H1 (cell line): ENCODE data around the gene ADAM23.

ENCODE experiments used
- CHD1 ChIP-seq: IDR thresholded peaks from 2 replicates; pipeline ENCODE4 v1.6.1; 2012; ENCODE audit warnings: low read depth, low read length, improper control_type of control experiment
- EP300 ChIP-seq, 2 experiments: IDR thresholded peaks; 1 replicate in 1 of 2; 2 replicates in 1 of 2; pipeline ENCODE4 v1.6.1; 2011 to 2012; ENCODE audit warnings: low read depth in 2 of 2, low read length in 2 of 2, mild to moderate bottlenecking in 2 of 2, borderline replicate concordance in 1 of 2, inconsistent platforms in 1 of 2, moderate library complexity in 1 of 2
- POLR2A ChIP-seq, 2 experiments: IDR thresholded peaks; 1 replicate in 1 of 2; 2 replicates in 1 of 2; pipeline ENCODE4 v1.6.1; 2011; ENCODE audit warnings: low read depth in 2 of 2, low read length in 2 of 2, mild to moderate bottlenecking in 2 of 2; ENCODE audit errors: control extremely low read depth in 1 of 2
- RAD21 ChIP-seq, 2 experiments: IDR thresholded peaks in 1 of 2; conservative IDR thresholded peaks in 1 of 2; 2 replicates each; pipeline ENCODE4 v1.6.1; 2011; ENCODE audit warnings: low read depth in 2 of 2, low read length in 2 of 2, improper control_type of control experiment in 1 of 2, inconsistent platforms in 1 of 2, mild to moderate bottlenecking in 1 of 2, moderate library complexity in 1 of 2
- SP1 ChIP-seq: IDR thresholded peaks from 2 replicates; pipeline ENCODE4 v1.6.1; 2011; ENCODE audit warnings: low read depth, low read length
- SP2 ChIP-seq: IDR thresholded peaks from 2 replicates; pipeline ENCODE4 v1.6.1; 2012; ENCODE audit warnings: mild to moderate bottlenecking, low read length, inconsistent platforms
- SRF ChIP-seq: IDR thresholded peaks from 2 replicates; pipeline ENCODE4 v1.6.1; 2011; ENCODE audit warnings: mild to moderate bottlenecking, low read depth, low read length, moderate library complexity
- ZNF274 ChIP-seq: IDR thresholded peaks from 2 replicates; pipeline ENCODE4 v1.7.0; 2012; ENCODE audit warnings: low read length, borderline replicate concordance; ENCODE audit errors: extremely low read depth
- TF ChIP-seq, protein P1 (sequence below), 3 experiments: IDR thresholded peaks; 1 replicate in 2 of 3; 2 replicates in 1 of 3; pipeline versions ENCODE4 v1.5.1 to v1.6.1; 2011; ENCODE audit warnings: low read length in 3 of 3, mild to moderate bottlenecking in 3 of 3, inconsistent platforms in 2 of 3, low read depth in 1 of 3, moderate library complexity in 1 of 3; ENCODE audit not compliant: insufficient read depth in 1 of 3; ENCODE audit errors: control extremely low read depth in 1 of 3
- TF ChIP-seq, protein P2 (sequence below): IDR thresholded peaks from 2 replicates; pipeline ENCODE4 v1.6.1; 2011; ENCODE audit warnings: low read depth, mild to moderate bottlenecking, low read length; ENCODE audit not compliant: insufficient read depth

DNA sequence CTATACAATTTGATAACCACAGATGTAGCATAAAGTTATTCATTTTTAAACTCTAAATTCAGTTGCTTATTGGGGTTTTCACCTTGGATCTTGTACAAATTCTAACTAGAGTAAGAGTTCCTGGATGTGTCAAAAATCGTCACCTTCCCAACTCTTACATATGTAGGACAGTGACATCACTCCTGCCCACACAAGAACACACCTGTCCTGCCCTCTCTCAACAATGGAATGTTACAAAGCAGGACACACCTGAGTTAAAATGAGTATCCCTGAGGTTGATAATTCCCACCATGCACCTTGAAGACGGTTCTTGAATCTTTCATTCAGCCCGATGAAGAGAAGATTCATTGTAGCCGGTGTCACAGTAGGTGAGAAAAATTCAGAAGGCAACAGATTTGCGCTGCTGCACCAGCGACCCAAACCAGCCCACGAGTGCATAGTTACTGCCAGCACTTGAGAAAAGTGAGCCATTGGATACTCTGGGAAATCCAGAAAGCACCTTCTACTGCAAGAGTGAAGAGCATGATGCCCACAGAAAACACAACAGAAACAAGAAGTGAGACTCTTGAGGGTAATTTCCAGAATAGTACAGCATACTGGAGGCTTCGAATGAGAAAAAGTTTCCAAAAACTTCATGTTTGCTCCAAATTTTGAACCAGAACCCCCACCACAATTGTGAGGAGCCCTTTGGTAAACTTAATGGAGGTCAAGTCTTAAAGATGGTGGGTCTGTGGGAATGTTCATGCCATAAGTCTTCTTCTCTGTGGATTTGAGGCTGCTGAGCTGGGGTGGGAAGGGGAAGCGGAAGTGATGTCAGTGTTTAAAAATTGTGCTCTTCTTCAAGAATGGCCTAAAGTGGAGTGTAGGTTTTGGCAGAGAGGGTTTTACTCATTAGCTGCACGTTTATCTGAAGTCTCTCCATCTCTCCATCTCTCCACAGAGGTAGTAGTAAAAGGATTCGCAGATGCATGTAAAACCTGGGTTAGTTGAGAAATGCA is 34.7 kb upstream of the ADAM23 start:
- no peak for TF ChIP-seq SP1
- TF ChIP-seq POLR2A (IDR thresholded peaks at IDR 0.05; ENCODE audit: control extremely low read depth in 1 of 2, low read depth in 2 of 2, low read length in 2 of 2), result no peak
- TF ChIP-seq ZNF274, result no peak
- TF ChIP-seq EP300 (IDR thresholded peaks at IDR 0.05; ENCODE audit: borderline replicate concordance in 1 of 2, low read depth in 2 of 2, low read length in 2 of 2), result no peak
- TF ChIP-seq, protein P1, sequence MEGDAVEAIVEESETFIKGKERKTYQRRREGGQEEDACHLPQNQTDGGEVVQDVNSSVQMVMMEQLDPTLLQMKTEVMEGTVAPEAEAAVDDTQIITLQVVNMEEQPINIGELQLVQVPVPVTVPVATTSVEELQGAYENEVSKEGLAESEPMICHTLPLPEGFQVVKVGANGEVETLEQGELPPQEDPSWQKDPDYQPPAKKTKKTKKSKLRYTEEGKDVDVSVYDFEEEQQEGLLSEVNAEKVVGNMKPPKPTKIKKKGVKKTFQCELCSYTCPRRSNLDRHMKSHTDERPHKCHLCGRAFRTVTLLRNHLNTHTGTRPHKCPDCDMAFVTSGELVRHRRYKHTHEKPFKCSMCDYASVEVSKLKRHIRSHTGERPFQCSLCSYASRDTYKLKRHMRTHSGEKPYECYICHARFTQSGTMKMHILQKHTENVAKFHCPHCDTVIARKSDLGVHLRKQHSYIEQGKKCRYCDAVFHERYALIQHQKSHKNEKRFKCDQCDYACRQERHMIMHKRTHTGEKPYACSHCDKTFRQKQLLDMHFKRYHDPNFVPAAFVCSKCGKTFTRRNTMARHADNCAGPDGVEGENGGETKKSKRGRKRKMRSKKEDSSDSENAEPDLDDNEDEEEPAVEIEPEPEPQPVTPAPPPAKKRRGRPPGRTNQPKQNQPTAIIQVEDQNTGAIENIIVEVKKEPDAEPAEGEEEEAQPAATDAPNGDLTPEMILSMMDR (IDR thresholded peaks at IDR 0.05; ENCODE audit: control extremely low read depth in 1 of 3, insufficient read depth in 1 of 3, low read depth in 1 of 3, low read length in 3 of 3), result no peak
- no peak for TF ChIP-seq SRF
- TF ChIP-seq SP2, result no peak
- TF ChIP-seq, protein P2, sequence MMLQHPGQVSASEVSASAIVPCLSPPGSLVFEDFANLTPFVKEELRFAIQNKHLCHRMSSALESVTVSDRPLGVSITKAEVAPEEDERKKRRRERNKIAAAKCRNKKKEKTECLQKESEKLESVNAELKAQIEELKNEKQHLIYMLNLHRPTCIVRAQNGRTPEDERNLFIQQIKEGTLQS, result no peak
- no peak for TF ChIP-seq RAD21 (IDR thresholded peaks at IDR 0.05 in 1 of 2, conservative IDR thresholded peaks at IDR 0.05 in 1 of 2; ENCODE audit: low read depth in 2 of 2, low read length in 2 of 2)
- no peak for TF ChIP-seq CHD1
